ENCODE data around the gene VSTM5.

The VSTM5 gene

DNA sequence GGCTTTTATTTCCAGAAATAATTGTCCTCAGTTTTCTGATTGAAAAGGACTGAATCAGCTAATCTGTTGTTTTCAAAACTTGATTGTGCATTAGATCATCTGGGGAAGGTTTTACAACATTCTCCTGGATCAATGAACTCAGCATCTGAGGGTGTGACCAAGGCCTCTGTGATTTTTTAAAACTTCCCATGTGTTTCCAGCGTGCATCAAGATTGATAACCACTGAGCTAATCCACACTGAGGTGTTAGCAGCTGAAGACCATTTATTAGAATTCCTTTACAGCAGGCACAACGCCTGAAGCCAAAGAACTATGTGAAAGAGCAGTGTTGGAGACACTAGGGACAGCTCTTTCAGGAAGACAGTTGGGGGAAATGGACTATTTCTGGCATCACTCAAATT lies 10.2 kb downstream of the VSTM5 start:
- H3K4me3 ChIP-seq (ENCODE audit: low read length): no peak overlapping the region
- no peaks in the 10 kb centered on the region for H3K9me3 ChIP-seq (ENCODE audit: control insufficient read depth, insufficient read depth, low read length)
- H3K4me1 ChIP-seq (ENCODE audit: control insufficient read depth, low read length): no peaks in the 10 kb centered on the region
- H3K36me3 ChIP-seq (ENCODE audit: control insufficient read depth, low read length): no peaks in the 10 kb centered on the region
- TF ChIP-seq, protein P1, sequence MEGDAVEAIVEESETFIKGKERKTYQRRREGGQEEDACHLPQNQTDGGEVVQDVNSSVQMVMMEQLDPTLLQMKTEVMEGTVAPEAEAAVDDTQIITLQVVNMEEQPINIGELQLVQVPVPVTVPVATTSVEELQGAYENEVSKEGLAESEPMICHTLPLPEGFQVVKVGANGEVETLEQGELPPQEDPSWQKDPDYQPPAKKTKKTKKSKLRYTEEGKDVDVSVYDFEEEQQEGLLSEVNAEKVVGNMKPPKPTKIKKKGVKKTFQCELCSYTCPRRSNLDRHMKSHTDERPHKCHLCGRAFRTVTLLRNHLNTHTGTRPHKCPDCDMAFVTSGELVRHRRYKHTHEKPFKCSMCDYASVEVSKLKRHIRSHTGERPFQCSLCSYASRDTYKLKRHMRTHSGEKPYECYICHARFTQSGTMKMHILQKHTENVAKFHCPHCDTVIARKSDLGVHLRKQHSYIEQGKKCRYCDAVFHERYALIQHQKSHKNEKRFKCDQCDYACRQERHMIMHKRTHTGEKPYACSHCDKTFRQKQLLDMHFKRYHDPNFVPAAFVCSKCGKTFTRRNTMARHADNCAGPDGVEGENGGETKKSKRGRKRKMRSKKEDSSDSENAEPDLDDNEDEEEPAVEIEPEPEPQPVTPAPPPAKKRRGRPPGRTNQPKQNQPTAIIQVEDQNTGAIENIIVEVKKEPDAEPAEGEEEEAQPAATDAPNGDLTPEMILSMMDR (IDR thresholded peaks at IDR 0.05; ENCODE audit: low read depth, low read length, poor library complexity, severe bottlenecking): no peak
- TF ChIP-seq EZH2phosphoT487 (IDR thresholded peaks at IDR 0.05; ENCODE audit: borderline replicate concordance, low read length): no peak
- no peaks in the 10 kb centered on the region for H3K27me3 ChIP-seq (ENCODE audit: control insufficient read depth, low read length)
- no peak overlapping the region for H3K4me2 ChIP-seq (ENCODE audit: low read length)
- no peaks in the 10 kb centered on the region for H4K20me1 ChIP-seq (ENCODE audit: control insufficient read depth, insufficient read depth, low read depth, low read length)
- no peak overlapping the region for H3K27ac ChIP-seq (ENCODE audit: low read depth, low read length)
- no peaks in the 10 kb centered on the region for H3K9me2 ChIP-seq (replicated peaks; ENCODE audit: control insufficient read depth, low read length)
- H3F3A ChIP-seq (ENCODE audit: control insufficient read depth, insufficient read depth): no peaks in the 10 kb centered on the region
- H3K79me2 ChIP-seq (ENCODE audit: control insufficient read depth, low read length): no peaks in the 10 kb centered on the region

DNA sequence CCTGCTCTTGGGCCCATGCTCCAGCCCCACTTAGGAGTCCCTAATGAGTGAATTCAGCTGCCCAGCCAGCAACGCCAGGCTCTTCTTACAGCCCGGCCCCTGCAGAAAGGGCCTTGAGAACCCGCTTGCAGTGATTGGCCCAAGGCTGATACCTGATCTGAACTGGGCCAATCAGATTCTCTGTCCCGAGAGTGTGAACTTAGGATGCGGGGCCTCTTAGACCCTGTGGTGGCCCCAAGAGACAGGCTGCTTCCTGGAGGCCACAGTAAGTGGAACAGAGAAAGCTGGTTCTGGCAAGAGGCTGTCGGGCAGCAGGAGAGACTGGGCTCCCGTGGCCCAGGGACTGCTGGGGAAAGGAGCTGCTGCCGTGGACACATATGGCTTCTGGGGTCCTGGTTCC lies 11.5 kb downstream of the VSTM5 start:
- Histone ChIP-seq H3K9me2 (replicated peaks; ENCODE audit: control insufficient read depth, low read length) (no peaks in the 10 kb centered on the region), H3K4me2 (ENCODE audit: low read length) (no peak overlapping the region), H3F3A (ENCODE audit: control insufficient read depth, insufficient read depth) (no peaks in the 10 kb centered on the region), H3K36me3 (ENCODE audit: control insufficient read depth, low read length) (no peaks in the 10 kb centered on the region), H3K79me2 (ENCODE audit: control insufficient read depth, low read length) (no peaks in the 10 kb centered on the region), H3K27ac (ENCODE audit: low read depth, low read length) (no peak overlapping the region), H4K20me1 (ENCODE audit: control insufficient read depth, insufficient read depth, low read depth, low read length) (no peaks in the 10 kb centered on the region), H3K27me3 (ENCODE audit: control insufficient read depth, low read length) (no peaks in the 10 kb centered on the region), H3K4me3 (ENCODE audit: low read length) (no peak overlapping the region), H3K9me3 (ENCODE audit: control insufficient read depth, insufficient read depth, low read length) (no peaks in the 10 kb centered on the region), H3K4me1 (ENCODE audit: control insufficient read depth, low read length) (no peaks in the 10 kb centered on the region)
- no peak for TF ChIP-seq EZH2phosphoT487 (IDR thresholded peaks at IDR 0.05; ENCODE audit: borderline replicate concordance, low read length)
- TF ChIP-seq, protein P1 (IDR thresholded peaks at IDR 0.05; ENCODE audit: low read depth, low read length, poor library complexity, severe bottlenecking): no peak

DNA sequence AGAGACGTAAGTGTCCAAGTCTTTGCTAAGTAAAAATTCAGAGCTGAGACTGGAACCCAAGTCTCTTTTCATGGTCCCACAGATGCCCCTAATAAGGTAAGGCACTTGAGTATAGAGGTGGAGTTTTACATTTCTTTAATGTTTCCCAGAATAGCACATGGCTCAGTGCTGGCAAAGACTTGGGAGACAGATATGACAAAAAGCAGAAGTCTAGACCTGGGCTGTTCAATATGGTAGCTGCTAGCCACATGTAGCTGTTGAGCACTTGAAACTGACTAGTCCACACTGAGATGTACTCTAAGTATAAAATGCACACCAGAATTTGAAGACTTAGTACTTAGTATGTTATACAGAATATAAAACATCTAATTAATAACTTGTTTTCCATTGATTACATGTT lies 17.6 kb downstream of the VSTM5 start:
- Histone ChIP-seq H3F3A (ENCODE audit: control insufficient read depth, insufficient read depth) (no peaks in the 10 kb centered on the region), H3K36me3 (ENCODE audit: control insufficient read depth, low read length) (no peaks in the 10 kb centered on the region), H3K4me1 (ENCODE audit: control insufficient read depth, low read length) (no peaks in the 10 kb centered on the region), H4K20me1 (ENCODE audit: control insufficient read depth, insufficient read depth, low read depth, low read length) (no peaks in the 10 kb centered on the region), H3K9me3 (ENCODE audit: control insufficient read depth, insufficient read depth, low read length) (no peaks in the 10 kb centered on the region), H3K27ac (ENCODE audit: low read depth, low read length) (no peak overlapping the region), H3K79me2 (ENCODE audit: control insufficient read depth, low read length) (no peaks in the 10 kb centered on the region), H3K9me2 (replicated peaks; ENCODE audit: control insufficient read depth, low read length) (no peaks in the 10 kb centered on the region), H3K4me3 (ENCODE audit: low read length) (no peak overlapping the region), H3K4me2 (ENCODE audit: low read length) (no peak overlapping the region), H3K27me3 (ENCODE audit: control insufficient read depth, low read length) (peaks cover 3% of the 10 kb centered on the region)
- no peak for TF ChIP-seq EZH2phosphoT487 (IDR thresholded peaks at IDR 0.05; ENCODE audit: borderline replicate concordance, low read length)
- TF ChIP-seq, protein P1 (IDR thresholded peaks at IDR 0.05; ENCODE audit: low read depth, low read length, poor library complexity, severe bottlenecking): no peak

Data from DOHH2 (cell line).